HEK293 (cell line): Measurements from ENCODE around the gene TMEM135.
"Not testable (repeated sequence)": the region's sequence is repeated elsewhere in the genome, so short reads cannot be mapped to it uniquely, and the experiment has no call there.

Source experiments
- CTCF ChIA-PET: fragments of 350-600 bp; formaldehyde crosslinking; extraction: SDS; loops from one replicate; lab custom pipeline; 2021; ENCODE audit warnings: antibody characterized with exemption; lab: Yijun Ruan, JAX
- POLR2A ChIA-PET: fragments of 300-600 bp; formaldehyde crosslinking; extraction: SDS; loops from one replicate; lab custom pipeline; 2020; ENCODE audit warnings: antibody characterized with exemption, inconsistent platforms; lab: Yijun Ruan, JAX
- H3K27ac ChIP-seq: fragments of 200-500 bp; sonication (Bioruptor generic); 2 replicates; pipeline ENCODE4 v1.5.1; 2014; ENCODE audit warnings: low read depth, low read length, control low read depth, inconsistent platforms; ENCODE audit errors: extremely low read depth
- H3K36me3 ChIP-seq, 2 experiments: fragments of 200-500 bp in 1 of 2; sonication (Bioruptor generic) in 1 of 2; 1 replicate in 1 of 2; 2 replicates in 1 of 2; pipeline ENCODE4 v1.5.1; 2014 to 2017; ENCODE audit warnings: inconsistent platforms in 2 of 2, low read length in 2 of 2; ENCODE audit not compliant: control insufficient read depth in 2 of 2, insufficient read depth in 1 of 2
- H3K4me1 ChIP-seq: fragments of 200-500 bp; sonication (Bioruptor generic); 2 replicates; pipeline ENCODE4 v1.5.1; 2014; ENCODE audit warnings: mild to moderate bottlenecking, low read length, inconsistent platforms; ENCODE audit not compliant: control insufficient read depth, insufficient read depth
- H3K4me3 ChIP-seq: 2 replicates; pipeline ENCODE4 v1.5.1; 2011; ENCODE audit warnings: low read depth, mild to moderate bottlenecking, control low read depth, low read length, moderate library complexity
- H3K9me3 ChIP-seq: fragments of 200-500 bp; sonication (Bioruptor generic); 2 replicates; pipeline ENCODE4 v1.5.1; 2014; ENCODE audit warnings: low read depth, low read length, inconsistent platforms; ENCODE audit not compliant: control insufficient read depth, insufficient read depth
- KLF8 ChIP-seq: fragments of 450-650 bp; formaldehyde crosslinking; IDR thresholded peaks from 2 replicates; pipeline ENCODE4 v1.5.1; 2016; ENCODE audit warnings: missing biosample characterization, missing genetic modification characterization
- KLF9 ChIP-seq: fragments of 450-650 bp; formaldehyde crosslinking; IDR thresholded peaks from 2 replicates; pipeline ENCODE4 v1.5.1; 2016; ENCODE audit warnings: missing biosample characterization, missing genetic modification characterization, low read depth
- REPIN1 ChIP-seq: fragments of 450-650 bp; formaldehyde crosslinking; IDR thresholded peaks from 2 replicates; pipeline ENCODE4 v1.5.1; 2017; ENCODE audit warnings: missing biosample characterization, missing genetic modification characterization, low read depth
- REST ChIP-seq: fragments of 450-650 bp; formaldehyde crosslinking; IDR thresholded peaks from 2 replicates; pipeline ENCODE4 v1.5.1; 2016; ENCODE audit warnings: missing biosample characterization, missing genetic modification characterization
- ZBTB20 ChIP-seq: fragments of 450-650 bp; formaldehyde crosslinking; IDR thresholded peaks from 2 replicates; pipeline ENCODE4 v1.5.1; 2016; ENCODE audit warnings: missing biosample characterization, missing genetic modification characterization
- ZBTB49 ChIP-seq: fragments of 450-650 bp; formaldehyde crosslinking; IDR thresholded peaks from 2 replicates; pipeline ENCODE4 v1.5.1; 2016; ENCODE audit warnings: missing biosample characterization, missing genetic modification characterization, low read depth
- ZFP3 ChIP-seq: fragments of 450-650 bp; formaldehyde crosslinking; IDR thresholded peaks from 2 replicates; pipeline ENCODE4 v1.5.1; 2016; ENCODE audit warnings: low read depth, missing biosample characterization, missing genetic modification characterization
- ZNF132 ChIP-seq: fragments of 450-650 bp; formaldehyde crosslinking; IDR thresholded peaks from 2 replicates; pipeline ENCODE4 v1.5.1; 2017; ENCODE audit warnings: missing biosample characterization, missing genetic modification characterization, borderline replicate concordance
- ZNF146 ChIP-seq: fragments of 450-650 bp; formaldehyde crosslinking; IDR thresholded peaks from 2 replicates; pipeline ENCODE4 v1.5.1; 2016; ENCODE audit warnings: missing biosample characterization, missing genetic modification characterization
- ZNF19 ChIP-seq: fragments of 450-650 bp; formaldehyde crosslinking; IDR thresholded peaks from 2 replicates; pipeline ENCODE4; 2016; ENCODE audit warnings: missing biosample characterization, missing genetic modification characterization, low read depth
- ZNF2 ChIP-seq: fragments of 450-650 bp; formaldehyde crosslinking; IDR thresholded peaks from 2 replicates; pipeline ENCODE4 v1.5.1; 2016; ENCODE audit warnings: missing biosample characterization, missing genetic modification characterization
- ZNF302 ChIP-seq: fragments of 450-650 bp; formaldehyde crosslinking; IDR thresholded peaks from 2 replicates; pipeline ENCODE4 v1.5.1; 2016; ENCODE audit warnings: missing biosample characterization, missing genetic modification characterization, low read depth
- ZNF548 ChIP-seq: fragments of 450-650 bp; formaldehyde crosslinking; IDR thresholded peaks from 2 replicates; pipeline ENCODE4 v1.5.1; 2016; ENCODE audit warnings: missing biosample characterization, missing genetic modification characterization
- ZNF610 ChIP-seq: fragments of 450-650 bp; formaldehyde crosslinking; IDR thresholded peaks from 2 replicates; pipeline ENCODE4 v1.5.1; 2016; ENCODE audit warnings: missing biosample characterization, missing genetic modification characterization, borderline replicate concordance
- ZNF621 ChIP-seq: fragments of 450-650 bp; formaldehyde crosslinking; IDR thresholded peaks from 2 replicates; pipeline ENCODE4 v1.5.1; 2017; ENCODE audit warnings: missing biosample characterization, missing genetic modification characterization
- ZNF670 ChIP-seq: fragments of 450-650 bp; formaldehyde crosslinking; IDR thresholded peaks from 2 replicates; pipeline ENCODE4 v1.5.1; 2016; ENCODE audit warnings: missing biosample characterization, missing genetic modification characterization, low read depth
- ZNF785 ChIP-seq: fragments of 450-650 bp; formaldehyde crosslinking; IDR thresholded peaks from 2 replicates; pipeline ENCODE4 v1.5.1; 2016; ENCODE audit warnings: missing biosample characterization, missing genetic modification characterization
- TF ChIP-seq, protein P1 (sequence below): fragments of 450-650 bp; formaldehyde crosslinking; IDR thresholded peaks from 2 replicates; pipeline ENCODE4 v1.5.1; 2016; ENCODE audit warnings: missing biosample characterization, missing genetic modification characterization
- TF ChIP-seq, protein P2 (sequence below): fragments of 450-650 bp; formaldehyde crosslinking; IDR thresholded peaks from 2 replicates; pipeline ENCODE4 v1.5.1; 2017; ENCODE audit warnings: missing biosample characterization, missing genetic modification characterization

The TMEM135 gene

DNA sequence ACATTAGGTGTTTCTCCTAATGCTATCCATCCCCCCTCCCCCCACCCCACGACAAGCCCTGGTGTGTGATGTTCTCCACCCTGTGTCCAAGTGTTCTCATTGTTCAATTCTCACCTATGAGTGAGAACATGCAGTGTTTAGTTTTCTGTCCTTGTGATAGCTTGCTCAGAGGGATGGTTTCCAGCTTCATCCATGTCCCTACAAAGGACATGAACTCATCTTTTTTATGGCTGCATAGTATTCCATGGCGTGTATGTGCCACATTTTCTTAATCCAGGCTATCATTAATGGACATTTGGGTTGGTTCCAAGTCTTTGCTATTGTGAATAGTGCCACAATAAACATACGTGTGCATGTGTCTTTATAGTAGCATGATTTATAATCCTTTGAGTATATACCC is 69.6 kb downstream of the TMEM135 start:
- H3K4me3 ChIP-seq, H3K4me1 ChIP-seq, CTCF ChIA-PET, H3K9me3 ChIP-seq, POLR2A ChIA-PET, H3K36me3 ChIP-seq, H3K27ac ChIP-seq: not testable (repeated sequence)
- peak; percentile 65; the same call in 1 of the 2 replicates for TF ChIP-seq ZNF146 (tag by site-specific recombination)

- ChIA-PET POLR2A (no interaction called here), CTCF (interaction anchor here (0.7 to 2.3 kb wide), 4 partner anchors 8 to 21 kb away, joined by 3 to 9 read pairs (median 6); no protein-coding TSS in a partner anchor)
- no peak overlapping the region for H3K27ac ChIP-seq
- no peaks in the 10 kb centered on the region for H3K4me1 ChIP-seq
- no peak overlapping the region for H3K4me3 ChIP-seq
- H3K9me3 ChIP-seq = no peaks in the 10 kb centered on the region
- no peak for TF ChIP-seq KLF9 (tag by site-specific recombination)
- TF ChIP-seq ZNF621 (tag by site-specific recombination) = no peak
- TF ChIP-seq ZNF548 (tag by site-specific recombination) = no peak
- TF ChIP-seq ZNF2 (tag by site-specific recombination) = no peak
- TF ChIP-seq REST (tag by site-specific recombination) = no peak
- TF ChIP-seq ZNF670 = no peak
- TF ChIP-seq KLF8 (tag by site-specific recombination) = no peak
- TF ChIP-seq, protein P1, sequence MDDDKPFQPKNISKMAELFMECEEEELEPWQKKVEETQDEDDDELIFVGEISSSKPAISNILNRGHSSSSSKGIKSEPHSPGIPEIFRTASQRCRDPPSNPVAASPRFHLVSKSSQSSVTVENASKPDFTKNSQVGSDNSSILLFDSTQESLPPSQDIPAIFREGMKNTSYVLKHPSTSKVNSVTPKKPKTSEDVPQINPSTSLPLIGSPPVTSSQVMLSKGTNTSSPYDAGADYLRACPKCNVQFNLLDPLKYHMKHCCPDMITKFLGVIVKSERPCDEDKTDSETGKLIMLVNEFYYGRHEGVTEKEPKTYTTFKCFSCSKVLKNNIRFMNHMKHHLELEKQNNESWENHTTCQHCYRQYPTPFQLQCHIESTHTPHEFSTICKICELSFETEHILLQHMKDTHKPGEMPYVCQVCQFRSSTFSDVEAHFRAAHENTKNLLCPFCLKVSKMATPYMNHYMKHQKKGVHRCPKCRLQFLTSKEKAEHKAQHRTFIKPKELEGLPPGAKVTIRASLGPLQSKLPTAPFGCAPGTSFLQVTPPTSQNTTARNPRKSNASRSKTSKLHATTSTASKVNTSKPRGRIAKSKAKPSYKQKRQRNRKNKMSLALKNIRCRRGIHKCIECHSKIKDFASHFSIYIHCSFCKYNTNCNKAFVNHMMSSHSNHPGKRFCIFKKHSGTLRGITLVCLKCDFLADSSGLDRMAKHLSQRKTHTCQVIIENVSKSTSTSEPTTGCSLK (tag by site-specific recombination) = no peak
- TF ChIP-seq, protein P2, sequence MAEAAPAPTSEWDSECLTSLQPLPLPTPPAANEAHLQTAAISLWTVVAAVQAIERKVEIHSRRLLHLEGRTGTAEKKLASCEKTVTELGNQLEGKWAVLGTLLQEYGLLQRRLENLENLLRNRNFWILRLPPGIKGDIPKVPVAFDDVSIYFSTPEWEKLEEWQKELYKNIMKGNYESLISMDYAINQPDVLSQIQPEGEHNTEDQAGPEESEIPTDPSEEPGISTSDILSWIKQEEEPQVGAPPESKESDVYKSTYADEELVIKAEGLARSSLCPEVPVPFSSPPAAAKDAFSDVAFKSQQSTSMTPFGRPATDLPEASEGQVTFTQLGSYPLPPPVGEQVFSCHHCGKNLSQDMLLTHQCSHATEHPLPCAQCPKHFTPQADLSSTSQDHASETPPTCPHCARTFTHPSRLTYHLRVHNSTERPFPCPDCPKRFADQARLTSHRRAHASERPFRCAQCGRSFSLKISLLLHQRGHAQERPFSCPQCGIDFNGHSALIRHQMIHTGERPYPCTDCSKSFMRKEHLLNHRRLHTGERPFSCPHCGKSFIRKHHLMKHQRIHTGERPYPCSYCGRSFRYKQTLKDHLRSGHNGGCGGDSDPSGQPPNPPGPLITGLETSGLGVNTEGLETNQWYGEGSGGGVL (tag by site-specific recombination) = no peak
- no peak for TF ChIP-seq ZBTB49
- TF ChIP-seq ZNF132 = no peak
- no peak for TF ChIP-seq ZNF19
- no peak for TF ChIP-seq ZNF302 (tag by site-specific recombination)
- no peak for TF ChIP-seq ZNF785 (tag by site-specific recombination)
- TF ChIP-seq ZNF610 (tag by site-specific recombination) = no peak
- no peak for TF ChIP-seq ZBTB20 (tag by site-specific recombination)
- no peak for TF ChIP-seq ZFP3 (tag by site-specific recombination)
- no peak for TF ChIP-seq REPIN1 (tag by site-specific recombination)
- TF ChIP-seq, all 188 proteins: peak for 0
- no peaks in the 10 kb centered on the region for H3K36me3 ChIP-seq
These were observed 72.9 kb downstream of the TMEM135 start for GRCh38 chr11:87110443-87111131.
